HL-60/S4 treated with phorbol 12-myristate 13-acetate at 8.2 ng/mL for 4 days and 3 days (cell line): ENCODE results near the gene ACTN4.

Source experiments
- in situ Hi-C: fragments of 300-500 bp; cut with MboI; formaldehyde crosslinking; loops from 2 replicates; pipeline ENCODE4 v1.15.0; 2022; ENCODE audit warnings: low sequenced_read_pairs

Gene ACTN4

DNA sequence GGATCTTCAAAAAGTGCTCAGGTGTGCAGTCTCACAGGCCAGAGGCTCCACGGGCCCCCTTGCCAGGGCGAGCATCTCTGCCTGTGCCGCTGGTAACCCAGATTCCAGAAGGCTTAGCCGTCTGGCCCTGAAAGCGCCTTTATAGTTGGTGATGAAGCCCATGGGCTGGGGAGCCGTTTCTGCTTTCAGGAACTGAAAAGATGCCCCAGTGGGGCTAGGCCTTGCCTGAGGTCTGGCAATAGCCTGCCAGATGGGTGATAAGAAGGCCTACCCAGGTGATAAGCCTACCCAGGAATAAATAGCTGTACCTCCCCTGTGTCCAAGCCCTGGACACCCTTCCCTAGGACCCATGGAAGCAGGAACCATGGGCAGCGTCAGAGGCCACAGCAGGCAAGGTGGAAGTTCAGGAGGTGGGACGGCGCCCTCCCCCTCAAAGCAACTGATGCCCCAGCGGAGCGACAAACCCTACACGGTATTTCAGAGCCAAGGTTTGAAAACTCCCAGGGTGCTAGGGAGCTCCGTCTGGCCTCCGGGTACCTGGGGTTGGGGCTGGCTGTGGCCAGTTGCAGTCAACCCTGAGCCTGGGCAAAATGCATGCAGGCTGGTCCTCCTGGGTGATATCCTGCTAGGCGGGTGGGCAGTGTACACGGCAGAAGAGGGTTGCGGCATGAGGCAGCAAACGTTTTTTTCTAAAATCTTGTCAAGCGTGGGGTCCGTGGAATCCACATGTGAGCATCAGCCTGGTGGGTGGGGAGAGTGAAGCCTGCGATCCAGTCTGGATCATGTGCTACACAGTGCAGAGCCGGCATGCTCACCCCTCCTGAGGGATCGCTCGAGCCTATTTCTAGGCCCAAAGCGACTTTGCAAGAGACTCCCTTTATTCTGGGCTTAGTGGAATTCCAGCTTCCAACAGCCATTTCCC, 45.3 kb downstream of the ACTN4 start:
- in situ Hi-C loops = loop anchor here (10.0 kb wide), 1 partner anchor 48 kb away; the partner anchor contains the start of gene ACTN4

GRCh38 chr19:38693380-38694223, 46.2 kb downstream of the ACTN4 start:
- in situ Hi-C loops = loop anchor here (10.0 kb wide), 1 partner anchor 49 kb away; the partner anchor contains the start of gene ACTN4

DNA sequence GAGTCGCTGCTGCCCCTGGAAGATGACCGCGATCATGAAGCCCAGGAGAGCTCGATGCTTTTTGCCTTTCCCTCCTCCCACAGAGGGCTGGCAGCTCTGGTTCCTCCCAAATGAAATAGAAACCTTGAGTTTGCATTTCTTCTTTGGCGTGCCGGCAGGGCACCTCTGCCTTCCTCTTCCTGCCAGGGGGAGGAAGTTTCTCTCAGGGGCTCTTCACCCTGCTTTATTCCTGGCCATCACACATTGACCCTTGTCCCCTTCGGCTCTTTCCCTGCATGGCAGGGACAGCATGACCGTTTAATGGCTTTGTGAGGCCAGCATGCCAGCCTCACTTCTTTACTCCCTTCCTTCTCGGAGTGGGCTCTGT, 47.9 kb downstream of the ACTN4 start:
- in situ Hi-C loops = loop anchor here (10.0 kb wide), 1 partner anchor 50 kb away; the partner anchor contains the start of gene ACTN4

DNA sequence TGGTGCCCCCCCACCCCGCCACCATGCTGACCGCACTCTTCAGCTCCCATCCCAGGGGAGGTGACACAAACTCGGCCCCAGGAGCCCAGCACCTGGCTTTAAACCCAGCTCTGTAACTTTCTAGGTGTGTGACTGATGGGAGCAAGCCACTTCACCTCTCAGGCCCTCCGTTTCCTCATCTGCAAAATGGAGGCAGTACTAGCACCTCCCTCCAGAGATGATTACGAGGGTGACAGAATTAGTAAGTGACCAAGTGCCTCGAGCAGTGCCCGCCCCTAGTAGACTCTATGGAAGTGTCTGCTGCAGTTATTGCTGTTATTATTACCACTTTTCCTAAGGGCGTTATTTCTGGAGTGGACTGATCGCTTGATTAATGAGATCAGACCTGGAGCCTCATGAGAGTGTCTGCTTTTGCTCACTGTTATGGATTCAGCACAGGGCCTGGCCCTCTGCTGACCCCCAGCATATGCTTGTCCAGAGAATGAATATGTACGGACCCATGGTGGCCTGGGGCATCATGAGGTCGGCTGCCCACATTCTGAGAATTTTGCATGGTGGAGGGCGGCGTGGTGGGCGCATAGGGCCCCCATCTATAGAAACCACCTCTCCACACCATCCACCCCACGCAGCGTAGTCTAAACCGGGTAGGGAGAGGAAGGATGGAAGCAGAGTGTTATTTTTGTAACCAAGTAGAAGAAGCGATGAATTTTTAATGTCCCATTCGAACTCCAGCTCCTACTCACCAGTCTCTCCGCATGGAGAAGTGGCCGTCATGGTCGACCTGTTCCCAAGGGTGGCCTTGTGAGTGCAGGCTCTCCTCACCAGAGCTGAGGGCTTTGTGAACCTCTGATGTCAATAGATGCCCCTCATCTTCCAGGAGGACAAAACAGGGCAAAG, 48.6 kb downstream of the ACTN4 start:
- in situ Hi-C loops = loop anchor here (10.0 kb wide), 1 partner anchor 51 kb away; the partner anchor contains the start of gene ACTN4

DNA sequence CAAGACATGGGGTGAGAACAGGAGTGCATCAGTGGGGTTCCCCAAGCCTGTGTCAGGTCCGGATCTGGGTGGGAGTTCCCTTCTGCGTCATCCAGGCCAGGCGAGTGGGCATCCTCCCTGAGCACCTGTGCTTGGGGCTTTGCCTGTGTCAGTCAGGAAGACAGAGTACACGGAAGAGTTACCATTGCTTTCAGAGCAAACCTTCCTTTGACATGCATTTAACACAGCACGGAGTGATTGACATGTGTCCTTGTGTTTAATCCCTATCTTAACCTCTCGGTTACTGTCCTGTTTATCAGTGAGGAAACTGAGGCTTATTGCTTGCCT, 49.2 kb downstream of the ACTN4 start:
- in situ Hi-C loops = loop anchor here (10.0 kb wide), 1 partner anchor 52 kb away; the partner anchor contains the start of gene ACTN4

GRCh38 chr19:38697197-38697596, 49.7 kb downstream of the ACTN4 start:
- in situ Hi-C loops = loop anchor here (10.0 kb wide), 1 partner anchor 52 kb away; the partner anchor contains the start of gene ACTN4

- in situ Hi-C loops = loop anchor here (10.0 kb wide), 1 partner anchor 53 kb away; the partner anchor contains the start of gene ACTN4
These were observed 50.2 kb downstream of the ACTN4 start for GRCh38 chr19:38697641-38698071.

- in situ Hi-C loops = loop anchor here (10.0 kb wide), 1 partner anchor 54 kb away; the partner anchor contains the start of gene ACTN4
These were observed 51.0 kb downstream of the ACTN4 start for GRCh38 chr19:38698225-38699026.

DNA sequence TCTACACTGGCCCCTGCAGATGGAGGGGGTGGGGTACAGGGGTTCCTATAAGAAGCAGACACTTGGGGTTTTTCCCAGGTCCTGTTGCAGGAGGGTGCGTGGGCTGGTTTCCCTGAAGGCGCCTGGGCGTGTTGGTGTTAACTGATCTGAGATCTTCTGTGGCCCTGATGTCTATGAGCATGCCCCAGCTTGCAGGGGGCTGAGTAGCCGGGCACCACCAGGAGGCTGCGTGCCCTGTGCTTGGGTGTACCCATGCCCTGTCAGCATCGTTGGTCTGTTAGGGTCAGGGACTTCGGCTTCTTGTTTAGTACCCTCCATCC, 51.5 kb downstream of the ACTN4 start:
- in situ Hi-C loops = loop anchor here (10.0 kb wide), 1 partner anchor 54 kb away; the partner anchor contains the start of gene ACTN4

- in situ Hi-C loops = loop anchor here (10.0 kb wide), 1 partner anchor 55 kb away; the partner anchor contains the start of gene ACTN4
These were observed 52.3 kb downstream of the ACTN4 start for GRCh38 chr19:38699647-38700349.

DNA sequence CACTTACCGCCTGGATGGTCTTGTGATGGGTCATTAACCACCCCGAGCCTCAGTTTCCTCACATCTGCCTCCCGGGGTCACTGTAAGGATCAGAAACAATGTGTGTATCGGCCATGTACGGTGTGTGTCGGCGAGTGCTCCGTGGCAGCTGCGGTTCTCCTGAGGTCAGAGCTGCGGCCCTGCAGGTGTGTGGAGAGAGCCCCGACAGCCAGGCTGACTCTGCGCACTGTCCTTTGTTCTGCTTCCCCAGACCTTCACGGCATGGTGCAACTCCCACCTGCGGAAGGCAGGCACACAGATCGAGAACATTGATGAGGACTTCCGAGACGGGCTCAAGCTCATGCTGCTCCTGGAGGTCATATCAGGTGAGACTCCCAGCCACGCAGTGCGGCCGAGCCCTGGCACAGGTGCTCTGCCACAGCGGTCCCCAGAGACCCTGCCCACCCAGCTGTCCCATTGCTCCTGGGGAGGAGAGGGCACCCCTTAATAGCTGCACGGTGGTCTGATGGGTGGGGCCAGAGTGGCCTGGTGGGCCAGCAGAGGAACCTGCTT, 53.0 kb downstream of the ACTN4 start:
- in situ Hi-C loops = no loop called here

DNA sequence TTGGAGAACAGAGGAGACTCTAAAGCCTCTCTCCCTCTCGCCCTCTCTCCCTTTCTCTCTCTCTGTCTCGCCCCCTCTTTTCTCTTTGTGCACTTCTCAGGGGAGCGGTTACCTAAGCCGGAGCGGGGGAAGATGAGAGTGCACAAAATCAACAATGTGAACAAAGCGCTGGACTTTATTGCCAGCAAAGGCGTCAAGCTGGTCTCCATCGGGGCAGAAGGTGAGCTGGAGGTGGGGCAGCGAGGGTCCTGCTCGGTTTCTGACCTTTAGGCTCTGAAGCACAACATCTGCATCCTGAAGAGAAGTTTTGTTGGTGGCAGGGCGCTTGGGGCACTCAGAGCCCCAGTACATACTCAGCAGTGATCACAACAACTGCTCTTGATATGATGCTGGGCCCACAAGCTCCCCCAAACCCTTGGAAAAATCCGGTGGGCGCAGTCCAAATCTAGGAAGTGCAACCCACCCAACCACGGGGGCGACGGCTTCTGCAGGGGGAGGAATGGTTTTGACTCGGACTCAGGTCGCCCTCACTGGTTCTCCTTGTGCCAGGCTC, 53.5 kb downstream of the ACTN4 start:
- in situ Hi-C loops = no loop called here

DNA sequence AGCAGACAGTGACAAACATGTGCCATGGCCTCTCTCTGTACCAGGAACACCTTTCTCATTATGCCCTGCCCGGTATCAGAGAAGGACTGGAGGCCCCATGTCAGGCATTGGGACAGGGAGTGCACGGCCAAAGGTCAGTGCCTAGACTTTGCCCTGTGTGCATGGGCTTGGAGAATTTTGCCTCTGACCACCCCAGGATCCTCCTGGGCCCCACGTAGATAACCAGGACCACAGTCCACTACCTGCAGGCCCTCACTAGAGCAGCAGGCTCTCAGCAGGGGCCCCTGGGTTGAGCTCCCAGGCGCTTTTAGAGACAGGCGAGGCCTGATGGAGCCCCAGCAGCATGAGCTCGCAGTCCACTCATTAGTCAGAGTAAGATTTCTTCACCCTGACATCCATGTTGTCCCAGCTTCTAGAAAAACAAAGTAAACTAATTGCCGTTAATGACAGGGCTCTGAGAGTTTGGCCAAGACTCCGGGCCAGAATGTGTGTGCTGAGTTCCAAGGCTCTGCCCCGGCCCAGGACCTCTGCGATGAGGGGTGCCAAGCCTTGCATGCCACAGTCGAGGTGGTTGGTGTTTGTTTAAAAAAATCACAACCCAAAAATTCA, 54.1 kb downstream of the ACTN4 start:
- in situ Hi-C loops = no loop called here

GRCh38 chr19:38702278-38702677, 54.8 kb downstream of the ACTN4 start:
- in situ Hi-C loops = no loop called here

DNA sequence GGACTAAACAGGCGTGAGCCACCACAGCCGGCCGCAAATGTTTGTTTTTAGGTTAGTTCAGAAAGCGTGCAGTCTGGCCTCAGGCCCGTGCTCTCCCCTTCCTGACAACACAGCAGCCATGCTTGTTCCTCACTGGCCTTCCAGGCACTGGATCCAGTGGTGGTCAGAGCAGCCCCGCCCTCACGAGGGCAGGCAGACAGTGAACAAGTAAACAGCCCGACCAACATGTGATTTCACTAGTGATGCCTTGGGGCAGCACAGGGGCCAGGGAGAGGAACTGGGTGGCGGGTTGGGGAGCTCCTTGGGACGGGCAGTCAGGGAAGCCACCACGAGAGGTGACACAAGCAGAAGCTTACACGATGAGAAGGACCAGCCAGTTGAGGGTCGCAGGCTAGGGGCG, 56.1 kb downstream of the ACTN4 start:
- in situ Hi-C loops = no loop called here

- in situ Hi-C loops = no loop called here
These were observed 57.1 kb downstream of the ACTN4 start for GRCh38 chr19:38704488-38705026.

GRCh38 chr19:38705197-38706019, 58.0 kb downstream of the ACTN4 start:
- in situ Hi-C loops = no loop called here
